ENCODE results near the gene TMEM132D.

DNA sequence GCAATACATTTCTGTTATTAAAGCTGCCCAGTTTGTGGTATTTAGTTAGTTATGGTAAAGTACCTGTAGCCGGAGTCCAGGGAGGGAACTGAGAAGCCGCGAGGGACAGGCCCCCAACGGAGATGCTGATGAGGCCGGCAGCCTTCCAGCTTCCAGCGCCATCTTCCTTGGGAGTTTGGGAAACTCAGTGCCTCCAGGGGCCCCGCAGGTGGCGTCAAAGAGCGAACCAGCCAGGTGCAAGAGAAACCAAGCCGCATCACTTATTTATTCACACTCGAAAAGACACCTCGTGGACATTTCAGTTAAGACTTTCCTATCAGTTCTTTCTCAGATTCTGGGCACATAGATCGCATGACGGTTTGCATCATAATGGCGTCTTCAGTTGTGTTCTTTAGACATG, 833.9 kb downstream of the TMEM132D start:
- TF ChIP-seq, protein P1, sequence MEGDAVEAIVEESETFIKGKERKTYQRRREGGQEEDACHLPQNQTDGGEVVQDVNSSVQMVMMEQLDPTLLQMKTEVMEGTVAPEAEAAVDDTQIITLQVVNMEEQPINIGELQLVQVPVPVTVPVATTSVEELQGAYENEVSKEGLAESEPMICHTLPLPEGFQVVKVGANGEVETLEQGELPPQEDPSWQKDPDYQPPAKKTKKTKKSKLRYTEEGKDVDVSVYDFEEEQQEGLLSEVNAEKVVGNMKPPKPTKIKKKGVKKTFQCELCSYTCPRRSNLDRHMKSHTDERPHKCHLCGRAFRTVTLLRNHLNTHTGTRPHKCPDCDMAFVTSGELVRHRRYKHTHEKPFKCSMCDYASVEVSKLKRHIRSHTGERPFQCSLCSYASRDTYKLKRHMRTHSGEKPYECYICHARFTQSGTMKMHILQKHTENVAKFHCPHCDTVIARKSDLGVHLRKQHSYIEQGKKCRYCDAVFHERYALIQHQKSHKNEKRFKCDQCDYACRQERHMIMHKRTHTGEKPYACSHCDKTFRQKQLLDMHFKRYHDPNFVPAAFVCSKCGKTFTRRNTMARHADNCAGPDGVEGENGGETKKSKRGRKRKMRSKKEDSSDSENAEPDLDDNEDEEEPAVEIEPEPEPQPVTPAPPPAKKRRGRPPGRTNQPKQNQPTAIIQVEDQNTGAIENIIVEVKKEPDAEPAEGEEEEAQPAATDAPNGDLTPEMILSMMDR (IDR thresholded peaks at IDR 0.05; ENCODE audit: poor library complexity, severe bottlenecking): peak; percentile 19
- TF ChIP-seq POLR2AphosphoS5 (IDR thresholded peaks at IDR 0.05): no peak
- TF ChIP-seq EP300 (conservative IDR thresholded peaks at IDR 0.05; ENCODE audit: poor library complexity, severe bottlenecking): no peak
- no peak for TF ChIP-seq TAF1 (IDR thresholded peaks at IDR 0.05; ENCODE audit: low read depth)
- TF ChIP-seq SMC3 (conservative IDR thresholded peaks at IDR 0.05; ENCODE audit: poor library complexity): no peak
- TF ChIP-seq EZH2 (IDR thresholded peaks at IDR 0.05; ENCODE audit: borderline replicate concordance, insufficient read depth, low read length, poor library complexity, severe bottlenecking): no peak
- no peak for TF ChIP-seq MXI1 (conservative IDR thresholded peaks at IDR 0.05; ENCODE audit: poor library complexity, severe bottlenecking)
- TF ChIP-seq, protein P2, sequence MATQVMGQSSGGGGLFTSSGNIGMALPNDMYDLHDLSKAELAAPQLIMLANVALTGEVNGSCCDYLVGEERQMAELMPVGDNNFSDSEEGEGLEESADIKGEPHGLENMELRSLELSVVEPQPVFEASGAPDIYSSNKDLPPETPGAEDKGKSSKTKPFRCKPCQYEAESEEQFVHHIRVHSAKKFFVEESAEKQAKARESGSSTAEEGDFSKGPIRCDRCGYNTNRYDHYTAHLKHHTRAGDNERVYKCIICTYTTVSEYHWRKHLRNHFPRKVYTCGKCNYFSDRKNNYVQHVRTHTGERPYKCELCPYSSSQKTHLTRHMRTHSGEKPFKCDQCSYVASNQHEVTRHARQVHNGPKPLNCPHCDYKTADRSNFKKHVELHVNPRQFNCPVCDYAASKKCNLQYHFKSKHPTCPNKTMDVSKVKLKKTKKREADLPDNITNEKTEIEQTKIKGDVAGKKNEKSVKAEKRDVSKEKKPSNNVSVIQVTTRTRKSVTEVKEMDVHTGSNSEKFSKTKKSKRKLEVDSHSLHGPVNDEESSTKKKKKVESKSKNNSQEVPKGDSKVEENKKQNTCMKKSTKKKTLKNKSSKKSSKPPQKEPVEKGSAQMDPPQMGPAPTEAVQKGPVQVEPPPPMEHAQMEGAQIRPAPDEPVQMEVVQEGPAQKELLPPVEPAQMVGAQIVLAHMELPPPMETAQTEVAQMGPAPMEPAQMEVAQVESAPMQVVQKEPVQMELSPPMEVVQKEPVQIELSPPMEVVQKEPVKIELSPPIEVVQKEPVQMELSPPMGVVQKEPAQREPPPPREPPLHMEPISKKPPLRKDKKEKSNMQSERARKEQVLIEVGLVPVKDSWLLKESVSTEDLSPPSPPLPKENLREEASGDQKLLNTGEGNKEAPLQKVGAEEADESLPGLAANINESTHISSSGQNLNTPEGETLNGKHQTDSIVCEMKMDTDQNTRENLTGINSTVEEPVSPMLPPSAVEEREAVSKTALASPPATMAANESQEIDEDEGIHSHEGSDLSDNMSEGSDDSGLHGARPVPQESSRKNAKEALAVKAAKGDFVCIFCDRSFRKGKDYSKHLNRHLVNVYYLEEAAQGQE (IDR thresholded peaks at IDR 0.05; ENCODE audit: borderline replicate concordance): no peak

Data from neural cell (in vitro differentiated cells).